ENCODE data around the gene BRD1.

BRD1 gene

GRCh38 chr22:49747716-49748115 lies 80.0 kb downstream of the BRD1 start:
- no peaks in the 10 kb centered on the region for H3K36me3 ChIP-seq (ENCODE audit: control insufficient read depth in 5 of 5, insufficient read depth in 5 of 5, low read length in 5 of 5)
- H3K9ac ChIP-seq (ENCODE audit: low read length in 5 of 5), result no peak overlapping the region
- H3K27me3 ChIP-seq (ENCODE audit: control insufficient read depth in 5 of 5, insufficient read depth in 4 of 5, low read length in 5 of 5), result peaks cover 0 to 19% (median 12%) of the 10 kb centered on the region in 5 donors
- no peaks in the 10 kb centered on the region for H3K4me1 ChIP-seq (ENCODE audit: control insufficient read depth in 5 of 5, insufficient read depth in 5 of 5, low read length in 5 of 5)
- no peak overlapping the region for H3K27ac ChIP-seq (ENCODE audit: low read depth, low read length)
- peaks cover 3 to 38% (median 30%) of the 10 kb centered on the region in 5 donors for H3K9me3 ChIP-seq (ENCODE audit: control insufficient read depth in 5 of 5, low read length in 5 of 5)
- H3K4me3 ChIP-seq (ENCODE audit: low read depth in 1 of 5, low read length in 5 of 5), result no peak overlapping the region

- Histone ChIP-seq H3K27me3 (ENCODE audit: control insufficient read depth in 5 of 5, insufficient read depth in 4 of 5, low read length in 5 of 5) (peaks cover 0 to 17% (median 9%) of the 10 kb centered on the region in 5 donors), H3K36me3 (ENCODE audit: control insufficient read depth in 5 of 5, insufficient read depth in 5 of 5, low read length in 5 of 5) (no peaks in the 10 kb centered on the region), H3K27ac (ENCODE audit: low read depth, low read length) (no peak overlapping the region), H3K4me1 (ENCODE audit: control insufficient read depth in 5 of 5, insufficient read depth in 5 of 5, low read length in 5 of 5) (no peaks in the 10 kb centered on the region), H3K9ac (ENCODE audit: low read length in 5 of 5) (no peak overlapping the region), H3K4me3 (ENCODE audit: low read depth in 1 of 5, low read length in 5 of 5) (no peak overlapping the region), H3K9me3 (ENCODE audit: control insufficient read depth in 5 of 5, low read length in 5 of 5) (peaks cover 3 to 38% (median 30%) of the 10 kb centered on the region in 5 donors)
Measured at GRCh38 chr22:49747130-49747529, 80.5 kb downstream of the BRD1 start.

GRCh38 chr22:49746065-49746464 lies 81.6 kb downstream of the BRD1 start:
- no peak overlapping the region for H3K27ac ChIP-seq (ENCODE audit: low read depth, low read length)
- H3K36me3 ChIP-seq (ENCODE audit: control insufficient read depth in 5 of 5, insufficient read depth in 5 of 5, low read length in 5 of 5), result no peaks in the 10 kb centered on the region
- no peak overlapping the region for H3K9ac ChIP-seq (ENCODE audit: low read length in 5 of 5)
- no peak overlapping the region for H3K4me3 ChIP-seq (ENCODE audit: low read depth in 1 of 5, low read length in 5 of 5)
- H3K27me3 ChIP-seq (ENCODE audit: control insufficient read depth in 5 of 5, insufficient read depth in 4 of 5, low read length in 5 of 5), result peaks cover 0 to 17% (median 9%) of the 10 kb centered on the region in 5 donors
- H3K9me3 ChIP-seq (ENCODE audit: control insufficient read depth in 5 of 5, low read length in 5 of 5), result peaks cover 3 to 38% (median 30%) of the 10 kb centered on the region in 5 donors
- no peaks in the 10 kb centered on the region for H3K4me1 ChIP-seq (ENCODE audit: control insufficient read depth in 5 of 5, insufficient read depth in 5 of 5, low read length in 5 of 5)

- Histone ChIP-seq H3K4me3 (ENCODE audit: low read depth in 1 of 5, low read length in 5 of 5) (no peak overlapping the region), H3K36me3 (ENCODE audit: control insufficient read depth in 5 of 5, insufficient read depth in 5 of 5, low read length in 5 of 5) (no peaks in the 10 kb centered on the region), H3K9me3 (ENCODE audit: control insufficient read depth in 5 of 5, low read length in 5 of 5) (peaks cover 3 to 10% (median 6%) of the 10 kb centered on the region in 5 donors), H3K27me3 (ENCODE audit: control insufficient read depth in 5 of 5, insufficient read depth in 4 of 5, low read length in 5 of 5) (peaks cover 4 to 19% (median 12%) of the 10 kb centered on the region in 5 donors), H3K9ac (ENCODE audit: low read length in 5 of 5) (no peak overlapping the region), H3K27ac (ENCODE audit: low read depth, low read length) (no peak overlapping the region), H3K4me1 (ENCODE audit: control insufficient read depth in 5 of 5, insufficient read depth in 5 of 5, low read length in 5 of 5) (peaks cover 0 to 2% (median 0%) of the 10 kb centered on the region in 5 donors)
Measured at GRCh38 chr22:49740242-49740641, 87.4 kb downstream of the BRD1 start.

GRCh38 chr22:49739138-49739537 lies 88.5 kb downstream of the BRD1 start:
- no peak overlapping the region for H3K27ac ChIP-seq (ENCODE audit: low read depth, low read length)
- peaks cover 0 to 2% (median 0%) of the 10 kb centered on the region in 5 donors for H3K4me1 ChIP-seq (ENCODE audit: control insufficient read depth in 5 of 5, insufficient read depth in 5 of 5, low read length in 5 of 5)
- H3K9me3 ChIP-seq (ENCODE audit: control insufficient read depth in 5 of 5, low read length in 5 of 5), result peaks cover 0 to 2% (median 0%) of the 10 kb centered on the region in 5 donors
- no peak overlapping the region for H3K9ac ChIP-seq (ENCODE audit: low read length in 5 of 5)
- H3K27me3 ChIP-seq (ENCODE audit: control insufficient read depth in 5 of 5, insufficient read depth in 4 of 5, low read length in 5 of 5), result peaks cover 4 to 25% (median 18%) of the 10 kb centered on the region in 5 donors
- no peaks in the 10 kb centered on the region for H3K36me3 ChIP-seq (ENCODE audit: control insufficient read depth in 5 of 5, insufficient read depth in 5 of 5, low read length in 5 of 5)
- H3K4me3 ChIP-seq (ENCODE audit: low read depth in 1 of 5, low read length in 5 of 5), result no peak overlapping the region

GRCh38 chr22:49738566-49738965 lies 89.1 kb downstream of the BRD1 start:
- Histone ChIP-seq H3K27me3 (ENCODE audit: control insufficient read depth in 5 of 5, insufficient read depth in 4 of 5, low read length in 5 of 5) (peaks cover 4 to 30% (median 22%) of the 10 kb centered on the region in 5 donors), H3K4me3 (ENCODE audit: low read depth in 1 of 5, low read length in 5 of 5) (no peak overlapping the region), H3K4me1 (ENCODE audit: control insufficient read depth in 5 of 5, insufficient read depth in 5 of 5, low read length in 5 of 5) (peaks cover 0 to 2% (median 0%) of the 10 kb centered on the region in 5 donors), H3K9ac (ENCODE audit: low read length in 5 of 5) (no peak overlapping the region), H3K27ac (ENCODE audit: low read depth, low read length) (no peak overlapping the region), H3K36me3 (ENCODE audit: control insufficient read depth in 5 of 5, insufficient read depth in 5 of 5, low read length in 5 of 5) (no peaks in the 10 kb centered on the region), H3K9me3 (ENCODE audit: control insufficient read depth in 5 of 5, low read length in 5 of 5) (peaks cover 0 to 5% (median 0%) of the 10 kb centered on the region in 5 donors)

GRCh38 chr22:49738006-49738405 lies 89.7 kb downstream of the BRD1 start:
- Histone ChIP-seq H3K9ac (ENCODE audit: low read length in 5 of 5) (no peak overlapping the region), H3K9me3 (ENCODE audit: control insufficient read depth in 5 of 5, low read length in 5 of 5) (peaks cover 0 to 4% (median 0%) of the 10 kb centered on the region in 5 donors), H3K36me3 (ENCODE audit: control insufficient read depth in 5 of 5, insufficient read depth in 5 of 5, low read length in 5 of 5) (no peaks in the 10 kb centered on the region), H3K4me3 (ENCODE audit: low read depth in 1 of 5, low read length in 5 of 5) (no peak overlapping the region), H3K27ac (ENCODE audit: low read depth, low read length) (no peak overlapping the region), H3K4me1 (ENCODE audit: control insufficient read depth in 5 of 5, insufficient read depth in 5 of 5, low read length in 5 of 5) (peaks cover 0 to 2% (median 0%) of the 10 kb centered on the region in 5 donors), H3K27me3 (ENCODE audit: control insufficient read depth in 5 of 5, insufficient read depth in 4 of 5, low read length in 5 of 5) (peaks cover 4 to 32% (median 23%) of the 10 kb centered on the region in 5 donors)

- peaks cover 4 to 32% (median 23%) of the 10 kb centered on the region in 5 donors for H3K27me3 ChIP-seq (ENCODE audit: control insufficient read depth in 5 of 5, insufficient read depth in 4 of 5, low read length in 5 of 5)
- no peaks in the 10 kb centered on the region for H3K36me3 ChIP-seq (ENCODE audit: control insufficient read depth in 5 of 5, insufficient read depth in 5 of 5, low read length in 5 of 5)
- no peak overlapping the region for H3K4me3 ChIP-seq (ENCODE audit: low read depth in 1 of 5, low read length in 5 of 5)
- peaks cover 0 to 3% (median 0%) of the 10 kb centered on the region in 5 donors for H3K9me3 ChIP-seq (ENCODE audit: control insufficient read depth in 5 of 5, low read length in 5 of 5)
- H3K4me1 ChIP-seq (ENCODE audit: control insufficient read depth in 5 of 5, insufficient read depth in 5 of 5, low read length in 5 of 5), result peaks cover 0 to 2% (median 0%) of the 10 kb centered on the region in 5 donors
- H3K27ac ChIP-seq (ENCODE audit: low read depth, low read length), result no peak overlapping the region
- no peak overlapping the region for H3K9ac ChIP-seq (ENCODE audit: low read length in 5 of 5)
Measured at GRCh38 chr22:49737101-49737551, 90.5 kb downstream of the BRD1 start.

- peaks cover 4 to 32% (median 23%) of the 10 kb centered on the region in 5 donors for H3K27me3 ChIP-seq (ENCODE audit: control insufficient read depth in 5 of 5, insufficient read depth in 4 of 5, low read length in 5 of 5)
- H3K4me3 ChIP-seq (ENCODE audit: low read depth in 1 of 5, low read length in 5 of 5), result no peak overlapping the region
- no peaks in the 10 kb centered on the region for H3K36me3 ChIP-seq (ENCODE audit: control insufficient read depth in 5 of 5, insufficient read depth in 5 of 5, low read length in 5 of 5)
- H3K9me3 ChIP-seq (ENCODE audit: control insufficient read depth in 5 of 5, low read length in 5 of 5), result peaks cover 0 to 6% (median 0%) of the 10 kb centered on the region in 5 donors
- peaks cover 0 to 2% (median 0%) of the 10 kb centered on the region in 5 donors for H3K4me1 ChIP-seq (ENCODE audit: control insufficient read depth in 5 of 5, insufficient read depth in 5 of 5, low read length in 5 of 5)
- H3K27ac ChIP-seq (ENCODE audit: low read depth, low read length), result no peak overlapping the region
- no peak overlapping the region for H3K9ac ChIP-seq (ENCODE audit: low read length in 5 of 5)
Measured at GRCh38 chr22:49736538-49736937, 91.1 kb downstream of the BRD1 start.

- H3K4me1 ChIP-seq (ENCODE audit: control insufficient read depth in 5 of 5, insufficient read depth in 5 of 5, low read length in 5 of 5), result peaks cover 0 to 2% (median 0%) of the 10 kb centered on the region in 5 donors
- no peak overlapping the region for H3K27ac ChIP-seq (ENCODE audit: low read depth, low read length)
- no peak overlapping the region for H3K9ac ChIP-seq (ENCODE audit: low read length in 5 of 5)
- no peaks in the 10 kb centered on the region for H3K36me3 ChIP-seq (ENCODE audit: control insufficient read depth in 5 of 5, insufficient read depth in 5 of 5, low read length in 5 of 5)
- no peak overlapping the region for H3K4me3 ChIP-seq (ENCODE audit: low read depth in 1 of 5, low read length in 5 of 5)
- H3K27me3 ChIP-seq (ENCODE audit: control insufficient read depth in 5 of 5, insufficient read depth in 4 of 5, low read length in 5 of 5), result peaks cover 4 to 32% (median 24%) of the 10 kb centered on the region in 5 donors
- H3K9me3 ChIP-seq (ENCODE audit: control insufficient read depth in 5 of 5, low read length in 5 of 5), result peaks cover 0 to 6% (median 0%) of the 10 kb centered on the region in 5 donors
Measured at GRCh38 chr22:49735901-49736421, 91.7 kb downstream of the BRD1 start.

Data from subcutaneous abdominal adipose tissue (tissue), 5 donors.